Pons (tissue), 1 donor: ENCODE data around the gene ZMYND19.
"Not testable (repeated sequence)": the region's sequence is repeated elsewhere in the genome, so short reads cannot be mapped to it uniquely, and the experiment has no call there.

Source experiments
- DNase-seq: peaks from one replicate; pipeline ENCODE4 v3.0.0-alpha.2; 2016; ENCODE audit warnings: low spot score

The ZMYND19 gene

GRCh38 chr9:137588891-137589290, 1.4 kb downstream of the ZMYND19 start:
- no peak for DNase-seq

DNA sequence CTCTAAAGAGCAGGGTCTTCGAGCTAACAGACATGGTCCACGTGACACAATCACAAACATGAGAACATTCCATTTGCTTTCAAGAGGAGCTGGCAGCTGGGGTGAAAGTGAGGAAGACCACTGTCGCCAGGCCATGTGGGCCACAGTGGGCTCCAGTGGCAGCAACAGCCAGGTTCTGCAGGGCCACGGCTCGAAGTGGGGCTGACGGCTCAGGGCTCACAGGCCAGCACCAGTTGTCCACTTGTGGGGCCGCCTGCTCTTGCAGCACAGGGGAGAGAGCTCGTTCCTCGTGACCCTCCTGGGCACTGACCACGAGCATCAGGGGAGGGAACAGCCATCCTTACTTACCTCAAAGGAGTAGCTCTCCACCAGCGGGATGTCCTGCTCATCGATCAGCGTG, 2.0 kb downstream of the ZMYND19 start:
- DNase-seq, result no peak

DNA sequence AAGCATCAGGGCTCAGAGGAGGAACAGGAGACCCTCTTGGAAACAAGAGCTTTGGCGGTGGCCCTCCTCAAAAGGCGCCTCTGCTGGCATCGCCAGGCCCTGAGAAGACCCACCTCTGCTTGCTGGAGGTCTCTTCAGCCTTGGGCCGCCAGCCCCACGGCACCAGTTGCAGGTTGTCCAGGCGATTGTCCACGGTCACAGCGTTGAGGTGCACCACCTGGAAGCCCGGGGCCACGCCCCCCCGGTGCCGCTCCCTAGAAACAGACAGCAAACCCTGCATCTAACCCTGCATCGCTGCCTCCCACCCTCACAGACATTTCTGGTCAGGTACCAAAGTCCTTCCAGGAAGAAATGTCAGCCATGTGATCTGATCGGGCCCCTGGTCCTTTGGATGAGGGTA, 3.5 kb downstream of the ZMYND19 start:
- no peak for DNase-seq

GRCh38 chr9:137583957-137584356, 6.4 kb downstream of the ZMYND19 start:
- no peak for DNase-seq

DNA sequence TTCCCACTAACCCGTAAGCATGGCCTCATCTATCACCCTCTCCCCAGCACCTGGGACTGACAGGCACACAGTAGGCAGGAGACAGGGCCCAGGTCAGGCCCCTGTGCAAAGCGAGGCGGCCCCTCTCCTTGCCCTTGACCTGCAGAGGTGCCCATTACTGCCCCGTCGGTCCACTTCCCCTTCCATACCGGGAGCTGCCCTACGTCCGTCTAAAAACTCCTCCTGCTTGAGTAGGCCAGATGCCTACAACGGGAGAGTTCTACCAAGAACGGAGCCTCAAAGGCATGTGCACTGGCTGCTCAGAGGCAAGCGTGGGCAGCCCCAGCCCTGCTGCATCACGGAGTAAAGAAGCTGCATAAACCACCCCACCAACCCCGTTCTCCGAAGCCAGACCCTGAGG, 7.0 kb downstream of the ZMYND19 start:
- no peak for DNase-seq

- DNase-seq, result no peak
These were observed 7.9 kb downstream of the ZMYND19 start for GRCh38 chr9:137582286-137582860.

DNA sequence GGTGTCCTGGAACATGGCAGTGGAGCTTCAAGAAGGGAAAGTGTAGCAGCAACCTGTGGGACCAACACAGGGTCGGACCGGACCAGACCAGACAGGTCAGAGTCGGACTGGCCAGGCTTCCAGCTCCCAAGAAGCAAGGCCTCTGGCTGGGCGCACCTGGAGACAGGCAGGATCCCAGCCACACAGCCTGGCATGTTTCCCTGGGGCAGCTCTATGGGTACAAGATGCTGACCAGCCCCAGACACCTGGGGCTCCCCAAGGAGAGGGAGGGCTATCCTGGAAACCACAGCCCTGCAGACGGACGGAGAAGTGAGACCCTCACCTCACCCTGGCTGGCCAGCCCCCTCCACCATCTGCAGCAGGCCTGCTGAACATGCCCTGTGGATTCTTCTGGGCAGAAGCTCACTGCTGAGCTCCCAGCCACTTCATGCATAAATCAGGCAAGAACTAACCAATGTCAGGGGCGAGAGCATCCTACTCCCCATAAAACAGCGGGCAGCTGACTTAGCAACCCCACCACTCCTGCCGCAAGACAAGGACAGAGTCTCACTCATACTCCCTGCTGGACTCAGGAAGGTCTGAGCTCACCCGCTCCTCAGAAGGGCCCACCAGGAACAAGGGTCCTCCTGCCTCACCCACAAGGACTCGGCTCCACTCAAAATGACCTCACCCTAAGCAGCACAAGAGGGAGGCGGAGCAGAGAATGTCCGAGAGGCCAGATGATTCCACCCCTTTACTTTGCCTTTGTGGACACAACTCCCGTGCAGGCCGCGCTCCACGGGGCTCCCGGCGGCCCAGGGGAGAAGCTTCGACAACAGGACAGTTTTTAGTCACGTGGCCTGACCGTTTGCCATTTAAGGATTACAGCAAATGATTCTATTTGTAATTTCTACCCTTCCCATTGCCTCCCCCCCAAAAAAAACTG, 8.7 kb downstream of the ZMYND19 start:
- DNase-seq, result no peak

DNA sequence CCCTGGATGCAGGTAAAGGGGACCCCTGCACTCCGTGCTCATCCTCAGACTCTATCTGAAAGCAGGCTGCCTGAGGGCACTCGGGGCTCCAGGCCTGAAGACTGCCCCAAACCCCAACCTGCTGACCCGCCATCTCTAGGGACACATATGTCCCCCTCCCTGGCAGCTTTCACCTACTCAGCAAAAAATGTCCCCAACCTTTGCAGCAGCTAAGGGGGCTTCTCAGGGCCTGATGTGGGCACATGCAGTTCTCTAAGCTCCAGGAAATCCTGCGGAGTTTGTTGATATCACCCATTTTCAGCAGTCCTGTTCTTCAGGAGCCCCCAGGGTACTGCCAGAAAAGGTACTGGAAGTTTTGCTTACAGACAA, 9.4 kb downstream of the ZMYND19 start:
- no peak for DNase-seq

GRCh38 chr9:137580209-137580953, 9.9 kb downstream of the ZMYND19 start:
- DNase-seq, result no peak

DNA sequence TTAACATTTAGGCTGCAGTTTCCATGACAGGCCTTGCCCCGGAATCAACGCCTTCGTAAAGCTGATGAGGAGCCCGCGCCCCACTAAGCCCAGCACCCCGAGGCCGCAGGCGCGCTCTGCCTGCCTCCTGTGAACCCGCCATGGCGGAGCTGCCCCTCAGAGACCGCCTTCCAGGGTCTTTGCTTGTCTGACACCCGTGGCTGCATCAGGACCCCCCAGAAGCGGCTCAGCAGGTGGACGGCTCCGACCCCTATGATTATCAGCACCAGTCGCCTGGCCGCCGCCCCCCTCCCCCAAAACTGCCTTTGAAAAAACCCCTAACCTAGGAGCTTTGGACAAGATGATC, 11.1 kb downstream of the ZMYND19 start:
- no peak for DNase-seq

- DNase-seq, result peak; percentile 88
These were observed 11.6 kb downstream of the ZMYND19 start, which contains the start of gene DPH7 for GRCh38 chr9:137578518-137579258. Gene DPH7 (minus strand): TSS chr9:137578925. CDS start chr9:137578777, 148 bp downstream.

- no peak for DNase-seq
These were observed 14.4 kb downstream of the ZMYND19 start for GRCh38 chr9:137575716-137576411.

DNA sequence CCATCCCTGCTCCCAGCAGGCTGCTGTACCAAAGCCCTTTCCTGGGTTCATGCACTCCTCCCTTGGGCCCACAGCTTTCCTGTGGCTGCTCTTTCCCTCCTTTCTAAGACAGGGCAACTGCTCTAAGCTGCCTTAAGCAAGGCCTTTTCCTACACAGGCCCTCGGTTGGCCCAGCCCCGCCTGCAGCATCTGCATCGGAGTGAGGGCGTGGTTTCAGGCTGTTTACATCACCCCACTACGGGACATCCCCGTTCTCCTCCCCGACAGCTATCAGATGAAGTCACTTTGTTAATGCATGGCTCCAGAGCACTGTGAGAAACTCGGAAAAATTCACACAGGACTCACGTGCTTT, 15.0 kb downstream of the ZMYND19 start:
- peak; percentile 75 for DNase-seq

DNA sequence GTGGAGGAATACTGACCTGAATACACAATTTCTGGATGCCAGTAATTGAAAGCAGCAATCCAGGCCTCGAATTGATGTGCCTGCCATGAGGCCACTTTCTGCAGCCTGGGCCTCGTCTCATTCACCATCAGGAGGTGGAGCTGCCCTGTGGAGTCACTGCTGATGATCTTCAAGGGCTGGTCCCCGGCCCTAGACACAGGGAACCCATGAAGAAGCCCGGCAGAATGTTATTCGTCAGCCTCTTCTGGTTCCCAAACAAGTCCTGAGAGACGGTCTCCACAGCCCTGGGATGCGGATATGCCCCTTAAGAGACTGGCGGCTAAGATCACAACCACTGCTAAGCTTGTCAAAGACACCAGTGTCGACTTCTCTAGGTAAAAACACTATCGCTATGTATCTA, 16.1 kb downstream of the ZMYND19 start:
- no peak for DNase-seq

GRCh38 chr9:137570566-137570965, 19.7 kb downstream of the ZMYND19 start:
- no peak for DNase-seq

DNA sequence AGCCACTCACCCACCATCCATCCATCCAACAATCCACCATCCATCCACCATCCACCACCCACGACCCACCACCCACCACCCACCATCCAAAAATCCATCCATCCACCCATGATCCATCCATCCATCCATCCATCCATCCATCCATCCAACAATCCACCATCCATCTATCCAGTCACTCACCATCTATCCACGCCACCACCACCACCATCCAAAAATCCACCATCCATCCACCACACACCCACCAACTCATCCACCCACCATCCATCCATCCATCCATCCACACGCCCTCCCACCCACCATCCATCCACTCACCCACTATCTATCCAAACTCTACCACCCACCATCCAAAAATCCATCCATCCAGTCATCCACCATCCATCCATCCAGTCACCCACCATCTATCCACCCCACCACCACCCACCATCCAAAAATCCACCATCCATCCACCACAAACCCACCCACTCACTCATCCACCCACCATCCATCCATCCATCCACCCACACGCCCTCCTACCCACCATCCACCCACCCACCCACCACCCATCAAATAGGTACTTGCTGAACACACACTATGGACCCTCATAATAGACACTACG, 20.6 kb downstream of the ZMYND19 start:
- DNase-seq, result no peak

- not testable (repeated sequence) for DNase-seq
These were observed 21.9 kb downstream of the ZMYND19 start for GRCh38 chr9:137568445-137568844.

- DNase-seq, result no peak
These were observed 25.4 kb downstream of the ZMYND19 start for GRCh38 chr9:137564817-137565411.

DNA sequence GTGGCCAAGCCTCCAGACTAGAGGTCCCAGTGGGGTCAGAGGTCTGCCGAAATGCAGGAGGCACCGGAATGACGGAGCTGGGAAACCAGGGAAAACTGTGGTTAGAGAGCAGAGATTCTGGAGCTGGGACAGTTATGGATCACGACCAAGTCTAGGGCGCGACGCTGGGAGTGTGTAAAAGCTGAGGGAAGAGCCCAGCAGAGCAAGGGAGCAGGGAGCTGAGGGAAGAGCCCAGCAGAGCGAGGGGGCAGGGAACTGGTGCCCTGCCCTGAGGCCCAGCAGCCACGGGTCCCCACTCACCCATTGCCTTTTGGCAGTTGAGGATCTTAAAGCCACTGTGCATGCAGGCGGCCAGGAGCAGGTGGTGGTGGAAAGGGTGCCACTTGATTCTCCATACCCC, 26.2 kb downstream of the ZMYND19 start:
- DNase-seq, result no peak

- no peak for DNase-seq
These were observed 32.2 kb downstream of the ZMYND19 start for GRCh38 chr9:137558127-137558526.
